HG03460 (cell line): Measurements from ENCODE around the gene SVOPL.

Experiments used
- ATAC-seq: cut with Tn5 transposase; IDR thresholded peaks from one replicate; pipeline ENCODE4 v1.9.1; 2021; ENCODE audit not compliant: unreplicated experiment

The SVOPL gene

DNA sequence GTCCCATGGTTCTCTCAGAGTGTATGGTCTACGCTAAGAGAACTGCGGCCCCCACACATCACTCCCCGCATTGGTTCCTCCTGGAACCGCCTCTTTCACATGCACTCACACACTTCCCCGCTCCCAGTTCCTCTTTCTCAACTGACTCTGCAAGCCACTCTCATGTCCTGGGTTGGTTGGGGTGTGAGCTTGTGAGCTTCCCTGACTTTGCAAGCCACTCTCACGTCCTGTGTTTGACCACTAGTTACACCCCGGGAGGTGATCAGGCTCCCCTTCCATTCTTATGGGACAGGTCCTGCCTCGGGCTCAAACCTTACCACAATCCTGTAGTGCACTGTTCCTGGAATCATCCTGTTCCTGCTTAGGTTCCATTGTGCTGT is 136.1 kb downstream of the SVOPL start:
- no peak for ATAC-seq

DNA sequence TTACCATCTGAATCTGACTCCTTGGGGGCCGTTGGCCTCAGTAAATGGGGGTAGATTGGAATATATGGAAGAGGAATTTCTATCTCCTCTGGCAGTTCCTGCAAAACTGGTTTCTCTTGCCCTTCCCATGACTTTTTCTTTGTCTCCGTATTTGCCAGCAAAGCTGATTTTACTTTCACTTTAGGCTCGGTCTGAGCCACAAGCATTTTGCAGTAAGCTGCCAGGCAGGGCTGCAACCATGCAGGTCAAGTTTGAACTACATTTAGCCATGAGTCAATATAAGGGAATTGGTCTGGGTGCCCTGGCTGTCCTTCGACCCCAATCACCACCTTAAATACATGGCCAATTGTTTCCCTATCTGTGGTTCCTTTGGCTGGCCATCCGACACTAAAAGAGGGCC is 136.8 kb downstream of the SVOPL start:
- no peak for ATAC-seq

DNA sequence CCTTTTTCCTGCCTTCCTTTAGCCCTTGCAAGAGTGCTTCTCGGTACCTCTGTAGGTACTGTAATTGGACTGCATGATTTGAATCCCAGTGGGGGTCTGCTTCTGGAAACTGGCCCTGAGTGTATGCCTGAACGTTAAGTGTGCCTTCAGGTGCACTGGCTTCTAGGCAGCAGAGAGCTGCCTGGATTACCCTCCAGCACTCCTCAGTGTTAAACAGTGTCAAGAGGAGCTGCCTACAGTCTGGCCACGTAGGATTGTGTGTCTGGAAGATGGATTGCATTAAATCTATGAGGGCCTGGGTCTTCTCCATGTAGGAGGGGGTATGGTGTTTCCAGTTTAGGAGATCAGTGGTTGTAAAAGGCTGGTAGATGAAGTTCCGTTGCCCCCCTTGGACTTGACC is 137.4 kb downstream of the SVOPL start:
- ATAC-seq = no peak

DNA sequence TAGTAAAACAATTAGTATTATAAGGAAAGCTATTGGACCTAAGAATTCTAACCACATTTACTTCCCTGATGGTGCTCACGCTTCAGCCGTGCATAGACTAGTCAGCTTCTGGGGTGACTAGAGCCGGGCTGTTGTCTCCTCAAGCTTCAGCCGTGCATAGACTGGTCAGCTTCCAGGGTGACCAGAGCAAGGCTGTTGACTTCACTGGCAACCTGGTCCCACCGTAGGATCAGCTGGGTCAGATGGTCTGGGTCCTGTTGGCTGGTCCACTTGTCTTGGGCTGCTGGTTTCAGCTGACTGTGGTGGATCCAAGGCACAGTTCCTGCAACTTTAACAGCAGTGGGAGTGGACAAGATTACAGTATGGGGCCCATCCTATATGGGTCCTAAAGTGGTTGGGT is 141.7 kb downstream of the SVOPL start:
- ATAC-seq = no peak

DNA sequence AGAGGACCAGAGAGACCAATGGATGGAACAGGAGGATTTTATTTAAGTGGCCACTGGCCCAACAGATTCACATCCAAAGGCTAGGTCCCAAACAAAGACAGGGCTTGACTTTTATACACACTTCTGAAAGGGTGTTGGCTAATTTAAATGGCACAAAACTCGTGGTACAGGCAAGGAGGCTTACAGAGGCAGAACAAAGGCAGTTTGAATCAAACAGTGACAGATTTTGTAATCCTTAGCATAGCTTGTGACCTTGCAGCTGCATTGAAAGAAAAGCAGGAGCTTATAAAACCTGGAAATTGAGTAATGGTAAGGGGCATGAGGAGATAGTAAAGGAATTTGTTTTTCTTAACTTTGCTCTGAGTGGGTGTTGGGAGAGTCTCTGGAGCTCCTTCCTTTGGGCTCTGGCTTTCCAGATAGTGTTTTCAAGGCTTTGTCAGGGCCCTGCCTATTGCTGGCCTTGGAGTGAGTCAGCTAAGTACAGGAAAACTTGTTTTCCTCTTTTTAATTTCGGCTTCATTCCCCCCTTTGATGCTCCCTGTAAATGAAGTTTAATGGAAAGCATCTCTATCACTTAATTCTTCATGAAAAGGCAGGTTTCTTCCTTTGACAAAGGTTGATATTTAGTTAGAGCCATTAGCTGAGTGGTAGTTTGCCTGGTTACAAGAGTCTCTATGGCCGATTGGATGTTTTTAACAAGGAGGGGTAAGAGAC is 144.2 kb downstream of the SVOPL start:
- ATAC-seq = no peak

DNA sequence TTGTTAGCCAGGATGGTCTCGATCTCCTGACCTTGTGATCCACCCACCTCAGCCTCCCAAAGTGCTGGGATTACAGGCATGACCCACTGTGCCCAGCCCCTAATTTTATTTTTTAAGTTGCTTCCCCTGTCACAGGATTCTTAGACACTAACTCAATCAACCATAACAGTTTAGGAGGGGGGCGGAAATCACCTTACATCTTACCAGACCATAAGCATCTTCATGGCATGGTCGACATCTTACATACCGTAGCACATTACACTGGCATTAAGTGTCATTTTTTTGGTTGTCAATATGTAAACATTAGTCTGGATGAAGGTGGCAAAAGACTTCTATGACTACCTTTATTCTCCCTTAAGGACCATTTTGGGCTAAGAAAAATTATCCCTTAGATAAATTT is 145.5 kb downstream of the SVOPL start:
- no peak for ATAC-seq

DNA sequence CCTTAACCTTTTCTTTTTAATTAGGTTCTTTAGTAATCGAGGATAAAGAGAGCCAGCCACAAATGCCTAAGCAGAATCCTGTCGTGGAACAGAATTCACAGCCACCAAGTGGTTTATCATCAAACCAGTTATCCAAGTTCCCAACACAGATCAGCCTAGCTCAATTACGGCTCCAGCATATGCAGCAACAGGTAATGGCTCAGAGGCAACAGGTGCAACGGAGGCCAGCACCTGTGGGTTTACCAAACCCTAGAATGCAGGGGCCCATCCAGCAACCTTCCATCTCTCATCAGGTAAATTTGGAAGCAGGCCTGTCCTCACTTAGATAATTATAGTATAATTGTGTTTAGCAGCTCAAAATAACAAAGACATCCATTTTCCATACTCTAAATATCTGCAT is 146.5 kb downstream of the SVOPL start:
- ATAC-seq = no peak

DNA sequence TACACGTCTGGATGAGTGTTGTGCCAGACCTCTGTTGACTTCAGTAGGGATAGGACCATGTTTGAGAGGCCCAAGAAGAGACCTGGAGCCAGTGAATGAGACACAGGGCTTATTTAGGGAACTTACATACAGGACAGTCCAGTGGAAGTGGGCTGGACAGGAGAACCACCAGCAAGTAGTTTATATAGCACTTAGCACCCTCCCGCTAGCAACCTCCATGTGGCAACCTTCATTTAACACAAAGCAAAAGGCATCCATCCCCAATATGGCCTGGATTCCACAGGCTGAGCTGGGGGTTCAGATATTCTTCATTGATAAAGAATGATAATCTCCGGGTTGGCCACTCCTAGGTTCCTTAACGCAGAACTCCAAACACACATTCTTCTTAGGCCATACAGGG is 147.4 kb downstream of the SVOPL start:
- no peak for ATAC-seq

DNA sequence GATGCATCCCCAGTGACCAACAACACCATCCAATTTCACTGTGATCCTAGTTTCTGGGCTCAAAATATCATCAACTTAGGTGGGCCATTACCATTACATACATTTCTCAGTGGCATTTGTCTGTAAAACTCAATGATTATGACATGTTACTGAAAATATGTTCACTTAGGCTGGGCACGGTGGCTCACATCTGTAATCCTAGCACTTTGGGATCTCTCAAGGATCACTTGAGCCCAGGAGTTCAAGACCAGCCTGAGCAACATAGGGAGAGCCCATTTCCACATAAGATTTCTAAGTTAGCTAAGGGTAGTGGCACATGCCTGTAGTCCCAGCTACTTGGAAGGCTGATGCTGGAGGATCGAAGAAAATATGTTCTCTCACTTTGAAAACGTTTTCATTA is 150.1 kb downstream of the SVOPL start:
- ATAC-seq = no peak

DNA sequence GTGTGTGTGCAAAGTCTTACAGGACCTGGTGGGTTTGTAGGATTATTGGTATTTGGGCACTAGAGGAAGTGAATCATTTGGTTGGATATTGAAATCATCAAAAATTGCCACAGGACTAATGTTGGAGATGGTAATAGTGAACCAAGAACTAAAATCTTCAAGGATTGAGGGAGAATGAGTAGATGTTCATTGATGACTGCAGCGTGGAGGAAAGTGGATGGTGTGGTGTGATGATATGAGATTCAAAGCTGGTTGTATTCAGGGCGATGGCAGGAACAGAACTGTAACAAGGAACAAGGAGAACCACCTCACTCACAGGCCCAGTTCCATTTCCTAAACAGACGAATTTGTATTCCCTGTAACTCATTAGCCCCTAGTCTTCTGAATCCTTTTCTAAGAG is 150.8 kb downstream of the SVOPL start:
- no peak for ATAC-seq

DNA sequence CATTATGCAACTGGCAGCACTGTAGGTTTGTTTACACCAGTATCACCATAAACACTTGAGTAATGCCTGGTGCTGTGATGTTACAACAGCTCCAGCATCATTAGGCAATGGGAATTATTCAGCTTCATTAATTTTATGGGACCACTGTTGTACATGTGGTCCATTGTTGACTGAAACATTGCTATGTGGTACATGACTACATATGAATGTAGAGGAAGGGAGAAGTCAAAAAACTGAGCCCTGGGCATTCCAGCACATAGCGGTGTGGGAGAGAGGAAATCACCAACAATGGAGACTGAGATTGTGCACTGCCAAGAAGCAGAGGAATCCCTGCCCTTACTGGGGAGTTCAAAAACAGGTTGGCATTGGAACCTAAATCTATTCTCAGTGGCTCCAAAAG is 152.1 kb downstream of the SVOPL start:
- no peak for ATAC-seq

DNA sequence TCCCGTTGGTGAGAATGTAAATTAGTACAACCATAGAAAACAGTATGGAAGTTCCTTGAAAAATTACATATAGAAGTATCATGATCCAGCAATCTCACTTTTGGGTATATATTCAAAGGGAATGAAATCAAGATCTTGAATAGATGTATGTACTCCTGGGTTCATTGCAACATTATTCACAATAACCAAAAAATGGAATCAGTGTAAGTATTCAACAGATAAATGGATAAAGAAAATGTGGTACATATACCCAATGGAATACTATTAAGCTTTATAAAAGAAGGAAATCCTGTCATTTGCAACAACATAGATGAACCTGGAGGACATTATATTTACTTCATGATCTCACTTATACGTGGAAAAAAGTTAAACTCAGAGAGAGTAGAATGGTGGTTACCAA is 154.3 kb downstream of the SVOPL start:
- ATAC-seq = no peak

DNA sequence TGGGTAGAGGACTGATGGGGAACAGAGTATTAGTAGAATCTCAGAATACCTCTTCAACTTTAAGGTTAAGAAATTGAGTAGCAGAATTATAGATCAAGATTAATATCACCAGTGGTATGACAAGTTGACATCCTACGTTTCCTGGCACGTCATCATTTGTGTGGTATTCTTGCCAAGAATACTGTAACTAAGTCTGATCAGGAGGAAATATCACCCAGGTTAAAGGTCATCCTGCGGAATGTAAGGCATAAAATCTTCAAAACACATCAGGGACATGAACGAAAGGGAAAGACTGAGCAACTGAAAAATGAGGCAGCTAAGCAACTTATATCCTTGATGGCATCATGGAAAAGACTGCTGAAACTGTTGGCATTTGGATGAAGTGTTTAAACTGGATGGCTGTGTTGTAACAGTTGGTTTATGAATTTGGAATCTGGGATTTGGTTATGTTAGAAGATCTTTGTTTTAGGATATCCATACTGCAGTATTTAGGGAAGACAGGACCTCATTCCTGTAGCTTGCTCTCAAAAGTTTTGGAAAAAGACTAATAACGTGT is 155.0 kb downstream of the SVOPL start:
- ATAC-seq = no peak

DNA sequence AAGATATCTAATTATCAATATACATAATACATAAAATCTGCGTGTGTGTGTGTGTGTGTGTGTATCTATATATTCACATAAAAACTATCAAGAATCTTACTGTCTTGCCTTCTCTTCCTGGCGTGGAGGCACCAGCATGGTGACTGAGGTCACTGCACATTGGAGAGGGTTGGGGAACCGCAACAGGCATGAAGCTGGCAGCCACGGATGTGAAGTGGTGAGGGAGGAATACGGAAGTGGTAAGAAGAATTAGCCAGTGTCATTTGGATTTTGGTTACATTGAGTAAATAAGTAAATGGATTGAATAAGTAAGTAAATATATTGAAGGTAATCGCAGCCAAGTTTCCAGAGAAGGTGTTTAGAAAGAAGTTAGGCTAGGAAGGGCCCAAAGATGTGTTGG is 156.0 kb downstream of the SVOPL start:
- no peak for ATAC-seq
